HG03521 (cell line): ENCODE results near the gene VWA2.

Source experiments
- ATAC-seq: cut with Tn5 transposase; IDR thresholded peaks from one replicate; pipeline ENCODE4 v1.9.1; 2021; ENCODE audit warnings: mild to moderate bottlenecking, moderate library complexity; ENCODE audit not compliant: unreplicated experiment

The VWA2 gene

DNA sequence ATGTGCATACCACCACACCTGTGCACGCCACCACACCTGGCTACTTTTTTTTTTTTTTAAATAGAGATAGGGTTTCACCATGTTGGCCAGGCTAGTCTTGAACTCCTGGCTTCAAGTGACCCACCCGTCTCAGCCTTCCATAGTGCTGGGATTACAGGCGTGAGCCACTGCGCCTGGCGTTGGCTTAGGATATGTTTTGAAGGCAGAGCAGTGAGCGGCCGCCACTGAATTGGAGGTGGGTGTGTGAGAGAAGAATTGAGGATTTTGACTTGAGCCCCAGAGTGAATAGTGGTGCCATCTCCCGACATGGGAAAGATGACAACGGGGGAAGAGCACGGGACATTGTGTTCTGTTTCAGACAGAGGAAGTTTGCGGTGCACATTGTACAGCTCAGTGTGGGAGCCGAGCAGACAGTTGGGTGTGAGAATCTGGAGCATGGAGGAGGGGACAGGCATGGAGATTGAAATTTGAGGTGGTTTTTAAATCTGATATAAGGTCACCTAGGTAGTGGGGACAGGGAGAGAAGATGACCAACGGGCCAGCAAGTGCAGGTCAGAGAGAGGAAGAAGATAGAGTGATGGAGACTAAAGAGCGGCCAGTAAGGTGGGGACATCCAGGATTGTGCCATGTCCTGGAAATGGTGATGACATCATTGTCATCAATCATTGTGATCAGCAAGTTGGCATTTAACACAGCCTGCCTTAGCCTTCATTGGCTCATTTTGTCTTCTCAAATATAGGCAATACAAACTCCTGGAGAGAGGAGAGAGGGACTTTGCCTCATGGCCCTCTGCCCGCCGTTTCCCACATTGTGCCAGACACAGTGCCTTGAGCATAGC, 35.8 kb downstream of the VWA2 start:
- no peak for ATAC-seq

DNA sequence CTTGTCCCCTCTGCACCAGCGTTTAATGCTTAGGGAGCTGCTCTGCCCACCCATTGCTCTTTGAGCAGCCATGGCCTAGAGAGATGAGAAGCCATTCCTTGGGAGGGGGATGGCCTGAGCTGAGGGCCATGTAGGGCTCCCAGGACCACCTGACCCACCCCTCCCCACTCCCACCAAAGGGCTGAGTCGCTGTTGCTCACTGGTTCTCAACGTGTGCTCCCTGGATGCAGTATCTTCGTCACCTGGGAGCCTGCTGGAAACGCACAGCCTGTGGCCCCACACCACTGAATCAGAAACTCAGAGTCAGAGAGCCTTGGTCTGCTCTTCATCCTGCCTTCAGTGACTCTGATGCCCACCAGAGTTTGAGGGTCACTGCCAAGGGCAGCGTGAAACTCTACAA, 37.0 kb downstream of the VWA2 start:
- ATAC-seq, result no peak

DNA sequence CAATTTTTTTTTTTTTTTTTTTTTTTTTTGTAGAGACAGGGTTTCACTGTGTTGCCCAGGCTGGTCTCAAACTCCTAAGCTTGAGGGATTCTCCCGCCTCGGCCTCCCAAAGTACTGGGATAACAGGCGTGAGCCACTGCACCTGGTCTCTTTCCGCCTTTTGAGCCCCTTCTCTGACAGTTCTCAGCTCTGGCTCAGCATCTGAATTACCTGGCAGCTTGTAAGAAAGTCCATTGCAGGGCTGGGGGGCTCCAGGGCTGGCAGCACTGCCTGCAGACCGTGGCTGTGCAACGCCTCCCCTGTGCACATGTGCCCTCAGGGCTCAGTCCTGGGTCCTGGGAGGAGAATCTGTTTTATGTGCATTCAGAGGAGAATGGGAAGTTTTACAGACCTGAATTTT, 37.6 kb downstream of the VWA2 start:
- ATAC-seq, result no peak

DNA sequence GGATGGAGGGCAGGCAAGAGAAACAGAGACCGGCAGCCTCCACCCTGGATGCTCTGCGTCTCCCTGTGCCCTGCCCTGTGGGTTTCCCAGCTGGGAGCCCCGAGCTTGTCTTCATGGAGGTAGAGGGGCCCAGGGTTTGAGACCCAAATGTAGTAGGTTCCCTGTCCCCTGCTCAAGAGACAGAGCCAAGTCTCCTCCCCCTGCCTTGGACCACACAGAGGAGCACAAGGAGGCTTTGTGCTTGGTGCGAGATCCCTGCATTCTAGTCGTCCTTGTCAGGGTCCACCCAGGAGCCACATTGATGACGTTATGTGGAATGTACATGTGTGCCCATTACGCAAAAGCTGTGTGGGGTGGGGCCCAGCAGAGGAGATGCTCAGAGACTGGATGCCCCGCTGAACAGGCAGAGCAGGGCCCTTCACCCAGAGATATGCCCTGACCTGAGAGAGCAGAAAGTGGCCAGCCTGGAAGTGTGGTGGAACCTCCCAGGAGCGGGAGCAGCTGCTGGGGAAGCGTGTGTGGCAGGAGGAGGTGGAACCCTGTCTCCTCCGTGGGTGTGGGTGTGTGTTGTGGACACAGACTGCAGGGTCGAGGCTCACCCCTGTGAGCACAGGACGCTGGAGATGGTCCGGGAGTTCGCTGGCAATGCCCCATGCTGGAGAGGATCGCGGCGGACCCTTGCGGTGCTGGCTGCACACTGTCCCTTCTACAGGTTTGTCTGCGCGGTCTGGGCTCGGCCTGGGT, 39.3 kb downstream of the VWA2 start:
- ATAC-seq, result no peak

DNA sequence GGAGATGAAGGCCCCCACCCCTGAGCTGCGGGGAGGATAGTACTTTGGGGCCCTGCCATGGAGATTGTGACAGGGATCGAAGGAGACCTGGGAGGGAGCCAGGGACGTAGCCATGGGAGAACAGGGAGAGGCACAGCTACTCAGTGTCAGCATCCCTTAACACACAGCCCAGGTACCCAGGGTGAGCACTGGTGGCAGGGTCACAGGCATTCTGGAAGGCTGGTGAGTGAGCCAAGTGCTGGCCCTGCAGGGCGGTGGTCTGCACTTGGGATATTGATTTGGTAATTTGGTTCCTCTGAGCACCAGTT, 39.8 kb downstream of the VWA2 start:
- ATAC-seq, result no peak

DNA sequence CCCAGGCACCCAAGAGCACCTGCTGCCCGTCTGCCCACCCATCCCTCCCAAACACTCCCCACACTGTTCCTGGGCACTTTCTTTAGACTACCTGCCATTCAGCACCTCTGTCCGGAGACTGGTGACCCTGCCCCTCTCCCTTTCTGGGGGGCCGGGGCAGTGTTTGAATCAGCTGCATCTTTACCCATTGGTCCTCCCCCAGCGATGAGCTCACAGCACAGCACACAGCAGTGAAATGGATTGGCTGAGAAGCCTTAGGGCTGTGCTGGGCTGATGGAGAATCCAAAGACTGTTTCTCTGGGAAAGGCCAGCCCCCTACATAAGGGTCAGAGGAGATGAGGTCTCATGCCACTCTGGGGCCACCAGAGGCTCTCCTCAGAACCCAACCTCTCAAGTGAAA, 40.2 kb downstream of the VWA2 start:
- ATAC-seq, result no peak

DNA sequence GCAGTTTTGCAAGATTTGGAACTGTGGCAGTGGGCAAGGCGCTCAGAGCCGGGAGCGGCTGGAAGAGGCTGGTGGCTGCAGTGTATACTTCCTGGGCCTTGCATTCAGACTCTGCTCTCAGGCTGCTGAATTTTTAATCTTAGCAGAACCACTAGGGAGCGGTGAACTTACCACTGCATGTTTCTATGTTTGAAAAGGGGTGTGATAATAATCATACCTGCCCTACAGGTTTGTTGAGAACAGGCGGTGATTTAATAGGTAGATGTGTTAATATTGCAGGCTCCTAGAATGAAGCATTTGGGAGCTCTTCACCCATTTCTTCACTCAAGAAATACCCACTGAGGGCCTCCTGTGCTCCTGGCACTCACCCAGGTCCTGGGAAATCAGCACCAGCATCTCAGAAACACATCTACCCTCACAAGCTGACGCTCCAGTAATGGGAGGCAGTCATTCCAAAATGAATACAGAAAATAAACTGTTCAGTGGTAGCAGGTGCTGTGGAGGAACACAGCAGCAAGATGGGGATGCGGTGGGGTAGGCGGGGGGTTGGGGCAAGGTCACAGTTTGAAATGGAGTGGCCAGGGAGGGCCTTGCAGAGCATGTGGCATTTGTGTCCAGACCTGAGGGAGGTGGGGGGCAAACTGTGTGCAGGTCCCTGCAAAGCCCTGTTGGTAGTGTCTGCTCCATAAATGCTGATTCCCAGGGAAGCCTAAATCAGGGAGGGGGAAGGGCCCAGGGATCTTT, 41.0 kb downstream of the VWA2 start:
- no peak for ATAC-seq

DNA sequence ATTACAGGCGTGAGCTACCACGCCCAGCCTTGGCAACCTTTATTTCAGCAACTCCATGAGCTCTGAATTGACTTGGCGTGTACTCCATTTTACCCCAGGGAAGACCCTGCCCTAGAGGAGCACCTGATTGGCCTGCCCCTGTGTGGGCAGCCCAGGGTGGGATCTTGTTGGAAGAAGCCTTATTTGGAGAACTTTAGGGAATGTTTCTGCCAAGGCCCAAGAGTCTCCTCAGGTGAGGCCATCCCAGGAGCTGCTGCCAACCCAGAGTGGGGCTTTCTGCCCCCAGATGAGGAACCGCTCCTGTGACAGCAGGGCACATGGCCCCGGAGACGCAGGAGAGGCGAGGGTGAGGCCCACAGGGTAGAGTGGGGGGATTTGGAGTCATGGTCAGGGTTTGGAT, 42.0 kb downstream of the VWA2 start:
- ATAC-seq, result no peak

DNA sequence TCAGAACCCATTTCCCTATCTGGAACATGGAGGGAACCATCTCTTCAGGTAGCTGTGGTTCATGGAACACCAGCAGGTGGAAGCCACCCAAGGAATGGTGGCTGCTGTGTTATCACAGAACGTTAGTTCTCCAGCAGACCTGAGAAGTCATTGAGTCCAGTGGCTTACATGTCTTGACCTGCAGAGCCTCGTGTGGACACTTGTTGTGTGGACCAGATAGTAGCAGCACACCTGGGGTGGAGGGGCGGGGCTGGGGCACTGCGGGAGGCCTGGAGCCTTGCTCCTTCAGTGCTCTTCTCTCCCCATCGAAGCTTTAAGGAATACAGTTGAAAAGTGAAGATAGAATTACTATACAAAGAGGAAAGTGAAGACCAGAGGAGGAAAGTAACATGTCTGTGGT, 42.4 kb downstream of the VWA2 start:
- no peak for ATAC-seq

DNA sequence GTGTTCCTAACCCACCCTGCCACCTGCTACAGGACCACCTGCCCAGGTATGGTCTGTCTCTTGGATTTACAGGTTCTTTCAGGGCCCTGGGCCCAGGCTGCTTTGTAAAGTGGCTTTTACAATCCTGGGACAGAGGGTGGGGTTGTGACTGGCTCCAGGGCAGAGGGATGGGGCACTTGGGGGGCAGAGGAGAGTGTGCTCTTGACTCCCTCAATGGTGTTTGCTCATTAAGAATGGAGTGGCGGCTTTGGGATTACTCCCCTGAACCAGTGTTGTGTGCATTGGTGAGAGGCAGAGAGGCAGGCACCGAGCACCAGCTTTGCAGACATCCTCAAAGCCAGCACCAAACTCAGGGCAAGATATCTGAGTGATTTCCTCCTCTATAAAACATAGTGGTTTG, 43.5 kb downstream of the VWA2 start:
- no peak for ATAC-seq

DNA sequence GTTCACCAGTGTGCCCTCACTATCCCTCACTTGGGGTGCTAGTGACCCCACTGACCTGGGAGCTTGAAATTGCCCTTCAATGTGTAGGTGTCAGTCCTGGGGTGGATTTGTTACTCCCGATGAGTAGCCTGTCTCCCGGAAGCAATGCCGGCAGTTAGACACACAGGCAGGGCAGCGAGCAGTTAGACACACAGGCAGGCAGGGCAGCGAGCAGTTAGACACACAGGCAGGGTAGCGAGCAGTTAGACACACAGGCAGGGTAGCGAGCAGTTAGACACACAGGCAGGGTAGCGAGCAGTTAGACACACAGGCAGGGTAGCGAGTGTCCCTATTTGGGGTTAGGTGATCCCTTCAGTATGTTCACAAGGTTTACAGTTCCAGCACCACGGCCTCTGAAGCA, 44.0 kb downstream of the VWA2 start:
- no peak for ATAC-seq

DNA sequence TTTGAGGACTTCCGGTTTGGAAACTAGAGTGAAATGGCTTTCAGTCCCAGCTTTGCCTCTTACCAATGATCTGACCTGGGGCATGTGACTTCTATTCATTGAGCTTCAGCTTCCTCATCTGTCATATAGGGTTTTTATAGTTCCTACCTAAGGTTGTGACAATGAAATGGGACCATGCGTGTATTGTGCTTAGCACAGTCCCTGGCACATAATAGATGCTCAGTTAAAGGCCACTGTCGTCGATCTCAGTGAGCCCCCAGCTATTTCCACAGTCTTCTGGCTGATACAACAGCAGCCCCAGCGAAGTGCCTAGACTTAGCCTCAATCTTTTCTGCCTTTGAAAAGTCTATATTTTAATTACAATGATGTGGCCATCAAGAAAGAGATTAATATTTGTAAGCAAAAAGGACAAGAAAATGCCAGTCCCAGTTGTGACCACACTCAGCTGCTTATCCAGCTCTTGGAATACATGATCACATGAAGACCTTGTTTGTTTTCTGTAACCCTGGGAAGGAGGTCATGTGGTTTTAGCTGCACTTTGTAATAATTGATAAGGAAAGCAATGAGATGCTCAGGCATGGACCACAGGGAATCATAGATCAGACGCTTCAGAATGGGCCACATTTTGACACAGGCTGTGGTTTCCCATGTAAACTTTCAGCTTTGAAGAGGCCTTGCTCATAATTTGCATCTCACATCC, 44.6 kb downstream of the VWA2 start:
- ATAC-seq, result no peak

DNA sequence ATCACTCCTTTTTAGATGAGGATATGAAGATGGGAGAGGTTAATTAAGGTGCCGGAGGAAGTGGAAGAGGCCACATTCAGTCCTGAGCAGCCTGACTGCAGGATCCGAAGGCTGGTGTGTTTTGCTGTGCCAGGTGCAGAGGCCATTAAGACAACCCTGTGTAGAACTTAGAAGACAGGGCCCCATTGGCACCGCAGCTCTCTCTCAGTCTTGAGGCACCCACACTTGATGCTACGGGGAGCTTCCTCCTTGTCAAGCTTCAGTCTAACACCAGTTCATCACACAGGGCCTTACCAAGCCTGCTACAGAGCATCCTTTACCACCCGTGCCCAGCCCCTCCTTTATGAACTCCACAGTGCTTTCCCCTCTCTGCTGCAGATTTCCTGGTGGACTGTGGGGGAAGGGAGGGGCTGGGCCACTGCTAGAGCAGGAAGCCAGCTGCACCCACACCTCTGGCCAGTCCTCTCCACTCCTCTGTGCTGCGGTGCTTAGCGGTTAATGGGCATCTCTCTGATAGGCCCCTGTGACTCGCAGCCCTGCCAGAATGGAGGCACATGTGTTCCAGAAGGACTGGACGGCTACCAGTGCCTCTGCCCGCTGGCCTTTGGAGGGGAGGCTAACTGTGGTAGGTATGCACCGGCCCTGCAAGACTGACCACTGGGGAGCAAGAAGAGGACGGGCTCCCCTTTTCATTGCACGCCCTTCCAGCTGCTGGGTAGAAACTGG, 45.5 kb downstream of the VWA2 start:
- no peak for ATAC-seq

DNA sequence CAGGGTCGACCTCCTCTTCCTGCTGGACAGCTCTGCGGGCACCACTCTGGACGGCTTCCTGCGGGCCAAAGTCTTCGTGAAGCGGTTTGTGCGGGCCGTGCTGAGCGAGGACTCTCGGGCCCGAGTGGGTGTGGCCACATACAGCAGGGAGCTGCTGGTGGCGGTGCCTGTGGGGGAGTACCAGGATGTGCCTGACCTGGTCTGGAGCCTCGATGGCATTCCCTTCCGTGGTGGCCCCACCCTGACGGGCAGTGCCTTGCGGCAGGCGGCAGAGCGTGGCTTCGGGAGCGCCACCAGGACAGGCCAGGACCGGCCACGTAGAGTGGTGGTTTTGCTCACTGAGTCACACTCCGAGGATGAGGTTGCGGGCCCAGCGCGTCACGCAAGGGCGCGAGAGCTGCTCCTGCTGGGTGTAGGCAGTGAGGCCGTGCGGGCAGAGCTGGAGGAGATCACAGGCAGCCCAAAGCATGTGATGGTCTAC, 46.9 kb downstream of the VWA2 start:
- no peak for ATAC-seq

DNA sequence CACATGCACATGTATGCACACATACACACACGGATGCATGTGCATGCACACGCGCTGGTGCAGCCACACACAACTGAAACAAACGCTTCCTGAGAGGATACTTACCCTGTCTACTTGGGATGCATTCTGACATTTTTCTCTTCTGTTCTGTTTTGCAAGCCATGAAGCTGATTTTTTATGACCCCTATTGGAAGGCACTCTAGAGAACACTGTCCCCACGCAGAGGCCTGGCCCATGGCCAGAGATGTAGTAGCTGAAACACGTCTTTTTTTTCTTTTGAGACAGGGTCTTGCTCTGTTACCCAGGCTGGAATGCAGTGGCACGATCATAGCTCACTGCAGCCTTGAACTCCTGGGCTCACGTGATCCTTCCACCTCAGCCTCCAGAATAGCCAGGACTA, 47.9 kb downstream of the VWA2 start:
- ATAC-seq, result no peak

DNA sequence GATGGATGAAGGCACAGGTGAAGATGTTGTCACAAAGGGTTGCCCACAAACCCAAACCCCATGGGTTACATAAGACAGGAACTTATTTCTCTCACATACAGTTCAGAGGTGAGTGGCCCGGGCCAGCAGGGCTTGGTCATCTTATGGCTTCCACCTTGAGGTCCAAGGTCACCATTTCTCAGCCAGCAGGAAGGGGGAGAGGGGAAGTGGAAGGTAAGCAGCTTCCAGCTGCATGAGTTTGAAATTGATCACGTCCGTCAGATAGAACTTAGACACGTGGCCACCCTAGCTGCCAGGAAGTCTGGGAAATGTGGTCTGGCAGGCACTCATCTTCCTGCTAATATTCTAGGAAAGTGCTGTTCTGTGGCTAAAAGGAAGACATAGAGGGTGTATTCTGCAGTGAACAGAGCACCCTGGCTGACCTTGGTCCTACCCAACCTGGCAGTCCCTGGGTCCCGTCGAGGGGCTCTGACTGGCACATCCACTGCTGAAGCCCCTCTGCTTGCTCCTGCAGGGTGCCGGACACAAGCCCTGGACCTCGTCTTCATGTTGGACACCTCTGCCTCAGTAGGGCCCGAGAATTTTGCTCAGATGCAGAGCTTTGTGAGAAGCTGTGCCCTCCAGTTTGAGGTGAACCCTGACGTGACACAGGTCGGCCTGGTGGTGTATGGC, 49.5 kb downstream of the VWA2 start:
- ATAC-seq, result no peak

DNA sequence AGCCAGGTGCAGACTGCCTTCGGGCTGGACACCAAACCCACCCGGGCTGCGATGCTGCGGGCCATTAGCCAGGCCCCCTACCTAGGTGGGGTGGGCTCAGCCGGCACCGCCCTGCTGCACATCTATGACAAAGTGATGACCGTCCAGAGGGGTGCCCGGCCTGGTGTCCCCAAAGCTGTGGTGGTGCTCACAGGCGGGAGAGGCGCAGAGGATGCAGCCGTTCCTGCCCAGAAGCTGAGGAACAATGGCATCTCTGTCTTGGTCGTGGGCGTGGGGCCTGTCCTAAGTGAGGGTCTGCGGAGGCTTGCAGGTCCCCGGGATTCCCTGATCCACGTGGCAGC, 50.0 kb downstream of the VWA2 start:
- ATAC-seq, result no peak

DNA sequence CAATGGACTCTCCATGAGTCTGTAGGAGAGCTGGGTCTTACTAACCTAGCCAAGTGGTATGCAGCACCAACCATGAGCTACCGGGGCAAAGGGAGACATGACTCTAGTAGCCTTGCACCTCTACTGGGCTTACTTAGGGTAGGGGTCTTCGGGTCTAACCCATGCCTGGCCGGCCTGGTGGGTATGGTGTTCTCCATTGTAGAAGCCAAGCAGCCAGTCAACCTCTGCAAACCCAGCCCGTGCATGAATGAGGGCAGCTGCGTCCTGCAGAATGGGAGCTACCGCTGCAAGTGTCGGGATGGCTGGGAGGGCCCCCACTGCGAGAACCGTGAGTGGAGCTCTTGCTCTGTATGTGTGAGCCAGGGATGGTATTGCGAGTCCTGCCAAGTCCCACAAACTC, 51.0 kb downstream of the VWA2 start:
- ATAC-seq, result no peak

DNA sequence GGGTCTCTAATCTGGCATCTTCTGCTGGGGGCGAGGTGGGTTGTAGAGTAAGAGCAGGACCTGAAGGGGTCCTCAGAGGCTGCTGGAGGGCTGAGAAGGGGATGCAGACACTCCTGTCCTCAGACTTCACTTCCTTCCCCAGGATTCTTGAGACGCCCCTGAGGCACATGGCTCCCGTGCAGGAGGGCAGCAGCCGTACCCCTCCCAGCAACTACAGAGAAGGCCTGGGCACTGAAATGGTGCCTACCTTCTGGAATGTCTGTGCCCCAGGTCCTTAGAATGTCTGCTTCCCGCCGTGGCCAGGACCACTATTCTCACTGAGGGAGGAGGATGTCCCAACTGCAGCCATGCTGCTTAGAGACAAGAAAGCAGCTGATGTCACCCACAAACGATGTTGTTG, 52.0 kb downstream of the VWA2 start:
- ATAC-seq, result no peak

DNA sequence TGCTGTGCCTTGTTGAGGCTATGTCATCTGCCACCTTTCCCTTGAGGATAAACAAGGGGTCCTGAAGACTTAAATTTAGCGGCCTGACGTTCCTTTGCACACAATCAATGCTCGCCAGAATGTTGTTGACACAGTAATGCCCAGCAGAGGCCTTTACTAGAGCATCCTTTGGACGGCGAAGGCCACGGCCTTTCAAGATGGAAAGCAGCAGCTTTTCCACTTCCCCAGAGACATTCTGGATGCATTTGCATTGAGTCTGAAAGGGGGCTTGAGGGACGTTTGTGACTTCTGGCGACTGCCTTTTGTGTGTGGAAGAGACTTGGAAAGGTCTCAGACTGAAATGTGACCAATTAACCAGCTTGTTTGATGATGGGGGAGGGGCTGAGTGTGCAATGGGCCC, 52.5 kb downstream of the VWA2 start:
- ATAC-seq, result no peak
